ENCODE results near the gene CENPVL1.

Gene CENPVL1

GRCh38 chrX:51747671-51748070 lies 37.4 kb downstream of the CENPVL1 start:
- H3K4me3 ChIP-seq (ENCODE audit: insufficient read depth, low read length, poor library complexity, severe bottlenecking): no peak overlapping the region
- TF ChIP-seq EZH2phosphoT487 (conservative IDR thresholded peaks at IDR 0.05; ENCODE audit: low read length) (no peak), CTCF (IDR thresholded peaks at IDR 0.05; ENCODE audit: insufficient read depth, low read length, poor library complexity, severe bottlenecking) (no peak)
- no peak overlapping the region for H2AFZ ChIP-seq (ENCODE audit: low read depth, low read length, severe bottlenecking)
- no peaks in the 10 kb centered on the region for H3K27me3 ChIP-seq (ENCODE audit: low read length)
- H3K9me2 ChIP-seq (replicated peaks; ENCODE audit: insufficient read depth, low read length): no peaks in the 10 kb centered on the region
- H3K27ac ChIP-seq (ENCODE audit: low read depth, low read length): no peak overlapping the region
- H3K4me2 ChIP-seq (ENCODE audit: low read depth, low read length, poor library complexity, severe bottlenecking): no peak overlapping the region
- H4K20me1 ChIP-seq (ENCODE audit: low read depth, low read length): no peaks in the 10 kb centered on the region
- H3K9ac ChIP-seq (ENCODE audit: low read length): no peak overlapping the region
- no peaks in the 10 kb centered on the region; the same call in 1 of the 2 replicates for H3K36me3 ChIP-seq (ENCODE audit: low read length)
- no peaks in the 10 kb centered on the region for H3F3A ChIP-seq (ENCODE audit: insufficient read depth)
- H3K79me2 ChIP-seq (ENCODE audit: insufficient read depth, low read length): peaks cover 11% of the 10 kb centered on the region; the same call in 1 of the 2 replicates
- H3K9me3 ChIP-seq (ENCODE audit: insufficient read depth, low read length): no peaks in the 10 kb centered on the region

GRCh38 chrX:51759055-51759839 lies 48.9 kb downstream of the CENPVL1 start:
- no peaks in the 10 kb centered on the region for H3K9me3 ChIP-seq (ENCODE audit: insufficient read depth, low read length)
- TF ChIP-seq CTCF (IDR thresholded peaks at IDR 0.05; ENCODE audit: insufficient read depth, low read length, poor library complexity, severe bottlenecking) (no peak), EZH2phosphoT487 (conservative IDR thresholded peaks at IDR 0.05; ENCODE audit: low read length) (no peak)
- no peak overlapping the region for H3K9ac ChIP-seq (ENCODE audit: low read length)
- H3K4me3 ChIP-seq (ENCODE audit: insufficient read depth, low read length, poor library complexity, severe bottlenecking): no peak overlapping the region
- H3K4me2 ChIP-seq (ENCODE audit: low read depth, low read length, poor library complexity, severe bottlenecking): no peak overlapping the region
- no peaks in the 10 kb centered on the region for H3K36me3 ChIP-seq (ENCODE audit: low read length)
- no peaks in the 10 kb centered on the region for H3K9me2 ChIP-seq (replicated peaks; ENCODE audit: insufficient read depth, low read length)
- H4K20me1 ChIP-seq (ENCODE audit: low read depth, low read length): no peaks in the 10 kb centered on the region
- H3K27me3 ChIP-seq (ENCODE audit: low read length): no peaks in the 10 kb centered on the region
- H3K79me2 ChIP-seq (ENCODE audit: insufficient read depth, low read length): no peaks in the 10 kb centered on the region
- no peaks in the 10 kb centered on the region for H3F3A ChIP-seq (ENCODE audit: insufficient read depth)
- no peak overlapping the region for H3K27ac ChIP-seq (ENCODE audit: low read depth, low read length)
- H2AFZ ChIP-seq (ENCODE audit: low read depth, low read length, severe bottlenecking): no peak overlapping the region

- H3K27ac ChIP-seq (ENCODE audit: low read depth, low read length): no peak overlapping the region
- no peak overlapping the region for H3K9ac ChIP-seq (ENCODE audit: low read length)
- H3K79me2 ChIP-seq (ENCODE audit: insufficient read depth, low read length): no peaks in the 10 kb centered on the region
- H3F3A ChIP-seq (ENCODE audit: insufficient read depth): no peaks in the 10 kb centered on the region
- no peak overlapping the region for H3K4me2 ChIP-seq (ENCODE audit: low read depth, low read length, poor library complexity, severe bottlenecking)
- no peaks in the 10 kb centered on the region for H3K9me3 ChIP-seq (ENCODE audit: insufficient read depth, low read length)
- TF ChIP-seq CTCF (IDR thresholded peaks at IDR 0.05; ENCODE audit: insufficient read depth, low read length, poor library complexity, severe bottlenecking) (no peak), EZH2phosphoT487 (conservative IDR thresholded peaks at IDR 0.05; ENCODE audit: low read length) (no peak)
- no peaks in the 10 kb centered on the region for H4K20me1 ChIP-seq (ENCODE audit: low read depth, low read length)
- no peak overlapping the region for H2AFZ ChIP-seq (ENCODE audit: low read depth, low read length, severe bottlenecking)
- H3K36me3 ChIP-seq (ENCODE audit: low read length): no peaks in the 10 kb centered on the region
- H3K4me3 ChIP-seq (ENCODE audit: insufficient read depth, low read length, poor library complexity, severe bottlenecking): no peak overlapping the region
- H3K27me3 ChIP-seq (ENCODE audit: low read length): no peaks in the 10 kb centered on the region
- H3K9me2 ChIP-seq (replicated peaks; ENCODE audit: insufficient read depth, low read length): no peaks in the 10 kb centered on the region
Observed at GRCh38 chrX:51760657-51761056, 50.3 kb downstream of the CENPVL1 start.
